HUES6 (cell line): ENCODE results near the gene SYAP1.
"Not testable (repeated sequence)": the region's sequence is repeated elsewhere in the genome, so short reads cannot be mapped to it uniquely, and the experiment has no call there.

ENCODE experiments used
- H3K27ac ChIP-seq: 2 replicates; pipeline ENCODE4 v1.7.0; 2013; ENCODE audit warnings: low read depth, mild to moderate bottlenecking, low read length, inconsistent platforms
- H3K27me3 ChIP-seq: 2 replicates; pipeline ENCODE4 v1.6.1; 2013; ENCODE audit warnings: low read length; ENCODE audit not compliant: control insufficient read depth, insufficient read depth
- H3K36me3 ChIP-seq: 2 replicates; pipeline ENCODE4 v1.6.1; 2013; ENCODE audit warnings: low read length; ENCODE audit not compliant: control insufficient read depth, insufficient read depth
- H3K4me1 ChIP-seq: 2 replicates; pipeline ENCODE4 v1.6.1; 2013; ENCODE audit warnings: low read length; ENCODE audit not compliant: control insufficient read depth, insufficient read depth
- H3K4me3 ChIP-seq: 2 replicates; pipeline ENCODE4 v1.5.1; 2013; ENCODE audit warnings: low read depth, low read length
- H3K9ac ChIP-seq: one replicate; pipeline ENCODE4 v1.6.1; 2013; ENCODE audit warnings: mild to moderate bottlenecking, low read length
- H3K9me3 ChIP-seq: 2 replicates; pipeline ENCODE4 v1.6.1; 2013; ENCODE audit warnings: low read depth, low read length; ENCODE audit not compliant: control insufficient read depth, insufficient read depth

SYAP1 gene

GRCh38 chrX:16754019-16754418 is 34.6 kb downstream of the SYAP1 start:
- no peak overlapping the region for H3K27ac ChIP-seq
- peaks cover 78% of the 10 kb centered on the region for H3K36me3 ChIP-seq
- H3K4me1 ChIP-seq = 0 out of 2 replicates have a peak, but pooled peaks cover 2% of the 10 kb centered on the region

DNA sequence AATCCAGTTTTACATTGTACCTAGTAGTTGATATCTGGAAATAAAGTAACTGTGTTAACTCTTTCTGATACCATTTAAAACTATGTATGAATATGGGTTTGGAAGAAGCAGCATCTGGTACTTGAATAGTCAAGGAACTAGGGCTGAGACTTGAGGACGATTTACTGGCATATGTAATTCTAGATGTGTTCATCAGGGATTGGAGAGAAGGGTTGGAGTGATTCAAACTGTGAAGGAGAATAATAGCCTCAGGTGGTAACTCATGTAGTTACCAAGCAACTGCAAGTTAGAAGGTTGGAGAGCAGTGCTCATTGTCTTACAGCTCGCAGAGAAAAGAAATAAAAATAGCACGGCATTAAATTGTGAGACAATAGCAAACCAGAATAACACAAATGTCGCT is 37.3 kb downstream of the SYAP1 start:
- Histone ChIP-seq H3K4me3 (no peak overlapping the region), H3K36me3 (peaks cover 80% of the 10 kb centered on the region), H3K9me3 (no peaks in the 10 kb centered on the region), H3K9ac (no peak overlapping the region), H3K27ac (0 out of 2 replicates have a peak overlapping the region, but pooled peaks have one; percentile 36), H3K27me3 (no peaks in the 10 kb centered on the region), H3K4me1 (0 out of 2 replicates have a peak, but pooled peaks cover 2% of the 10 kb centered on the region)

More at GRCh38 chrX:16754019-16754418, 34.6 kb downstream of the SYAP1 start:
- H3K4me3 ChIP-seq = no peak overlapping the region
- no peaks in the 10 kb centered on the region for H3K9me3 ChIP-seq
- H3K9ac ChIP-seq = no peak overlapping the region
- no peaks in the 10 kb centered on the region for H3K27me3 ChIP-seq

DNA sequence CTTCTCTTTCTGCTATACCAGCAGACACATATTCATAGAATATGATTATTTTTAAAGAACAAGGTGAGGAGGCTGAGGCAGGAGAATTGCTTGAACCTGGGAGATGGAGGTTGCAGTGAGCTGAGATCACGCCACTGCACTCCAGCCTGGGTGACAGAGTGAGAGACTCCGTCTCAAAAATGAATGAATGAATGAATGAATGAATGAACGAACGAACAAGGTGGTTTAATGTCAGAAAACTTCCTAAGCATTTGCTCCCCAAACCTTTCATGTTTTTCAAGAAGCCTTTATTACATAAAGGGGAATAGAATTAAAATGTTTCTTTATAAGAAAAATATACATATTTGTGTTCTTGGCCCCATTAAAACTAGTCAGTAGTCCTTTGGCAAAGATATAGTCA is 42.1 kb downstream of the SYAP1 start:
- not testable (repeated sequence) for H3K9me3 ChIP-seq, H3K27ac ChIP-seq, H3K4me3 ChIP-seq, H3K9ac ChIP-seq, H3K4me1 ChIP-seq, H3K27me3 ChIP-seq
- H3K36me3 ChIP-seq = peaks cover 44% of the 10 kb centered on the region

DNA sequence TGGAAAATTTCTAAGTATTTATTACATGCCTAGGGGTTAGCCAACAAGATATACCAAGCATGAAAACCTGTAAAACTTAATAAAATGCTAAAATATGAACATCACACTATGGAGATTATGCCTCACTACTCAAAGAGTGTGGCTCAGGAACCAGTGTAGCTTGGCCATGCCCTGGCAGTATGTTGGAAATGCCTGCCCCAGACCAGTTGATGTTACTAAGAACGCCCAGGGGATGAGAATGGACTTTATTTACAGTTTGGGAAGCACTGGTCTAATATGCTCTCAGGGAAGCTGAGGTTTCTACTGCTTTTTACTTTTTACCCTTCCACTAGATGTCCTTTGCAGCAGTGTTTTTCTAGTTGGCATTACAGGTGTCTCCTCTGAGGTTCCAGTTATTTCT is 43.2 kb downstream of the SYAP1 start:
- Histone ChIP-seq H3K27ac (no peak overlapping the region), H3K4me1 (no peaks in the 10 kb centered on the region), H3K36me3 (peaks cover 36% of the 10 kb centered on the region), H3K27me3 (no peaks in the 10 kb centered on the region), H3K4me3 (no peak overlapping the region), H3K9me3 (no peaks in the 10 kb centered on the region), H3K9ac (no peak overlapping the region)

DNA sequence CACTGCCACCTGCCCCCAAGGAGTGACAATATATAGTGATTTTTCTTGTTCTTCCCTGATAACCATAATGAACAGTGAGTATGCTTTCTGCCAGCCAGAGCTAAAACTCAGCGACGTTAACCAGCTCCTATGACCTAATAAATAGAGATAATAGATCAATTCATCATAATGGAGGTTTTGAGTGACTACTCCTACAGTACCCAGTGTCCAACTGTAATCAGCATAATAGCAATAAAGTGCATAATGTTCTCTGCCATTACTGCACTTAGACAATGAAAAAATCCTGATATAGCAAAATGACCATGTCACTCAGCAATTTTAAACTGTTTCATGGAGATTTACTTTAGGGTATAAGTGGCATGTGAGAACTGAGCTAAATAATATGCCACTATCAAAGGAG is 46.2 kb downstream of the SYAP1 start:
- Histone ChIP-seq H3K9me3 (peaks cover 6% of the 10 kb centered on the region), H3K27ac (no peak overlapping the region), H3K27me3 (no peaks in the 10 kb centered on the region), H3K36me3 (peaks cover 11% of the 10 kb centered on the region), H3K9ac (no peak overlapping the region), H3K4me3 (no peak overlapping the region), H3K4me1 (peaks cover under 1% of the 10 kb centered on the region; the same call in 1 of the 2 replicates)

GRCh38 chrX:16770970-16771482 is 51.6 kb downstream of the SYAP1 start:
- no peak overlapping the region for H3K4me3 ChIP-seq
- no peaks in the 10 kb centered on the region for H3K27me3 ChIP-seq
- H3K9me3 ChIP-seq = peaks cover 6% of the 10 kb centered on the region
- H3K9ac ChIP-seq = no peak overlapping the region
- H3K36me3 ChIP-seq = no peaks in the 10 kb centered on the region
- peaks cover 15% of the 10 kb centered on the region for H3K4me1 ChIP-seq
- H3K27ac ChIP-seq = peak overlapping the region; percentile 90

DNA sequence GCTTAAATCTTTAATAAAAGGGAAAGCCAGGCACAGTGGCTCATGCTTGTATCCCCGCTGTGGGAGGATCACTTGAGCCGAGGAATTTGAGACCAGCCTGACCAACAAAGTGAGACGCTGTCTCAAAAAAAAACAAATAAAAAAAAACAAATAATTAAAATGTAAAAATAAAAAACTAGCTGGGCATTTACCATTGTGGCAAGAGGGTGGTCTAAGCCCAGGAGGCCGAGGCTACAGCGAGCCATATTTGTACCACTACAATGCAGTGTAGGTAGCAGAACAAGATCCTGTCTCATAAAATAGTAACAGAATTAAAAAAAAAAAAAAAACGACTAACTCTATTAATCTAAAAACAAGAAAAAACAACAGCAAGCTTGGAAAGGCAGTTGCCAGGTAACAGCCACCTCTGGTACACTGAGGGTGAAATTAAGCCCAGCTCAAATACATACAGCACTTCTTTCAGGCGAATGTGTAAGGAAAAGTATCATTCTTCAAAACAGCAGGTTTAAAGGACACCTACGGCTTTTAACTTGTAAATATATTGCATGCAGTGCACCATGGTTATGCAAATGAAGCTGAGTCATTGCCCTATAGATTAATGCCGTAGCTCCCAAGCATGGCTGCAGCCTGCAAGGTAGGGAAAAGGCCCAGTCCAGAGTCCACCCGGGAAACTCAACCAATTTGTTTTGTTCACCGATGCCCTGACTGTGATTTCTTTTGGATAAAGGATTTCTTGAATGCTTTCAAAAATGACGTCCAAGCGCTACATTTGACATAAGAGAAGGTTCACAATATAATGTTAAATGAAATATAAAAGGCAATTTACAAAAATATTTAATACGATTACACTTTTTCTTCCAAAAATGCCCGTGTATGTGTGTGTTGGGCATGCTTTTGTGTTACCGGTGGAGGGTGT is 52.3 kb downstream of the SYAP1 start:
- Histone ChIP-seq H3K27me3 (no peaks in the 10 kb centered on the region), H3K9ac (peak overlapping the region; percentile 98), H3K36me3 (no peaks in the 10 kb centered on the region), H3K4me1 (peaks cover 15% of the 10 kb centered on the region), H3K27ac (peak overlapping the region; percentile 90), H3K9me3 (peaks cover 6% of the 10 kb centered on the region), H3K4me3 (peak overlapping the region; percentile 10; the same call in 1 of the 2 replicates)

GRCh38 chrX:16772460-16772859 is 53.0 kb downstream of the SYAP1 start:
- Histone ChIP-seq H3K27ac (peak overlapping the region; percentile 90), H3K4me3 (no peak overlapping the region), H3K27me3 (no peaks in the 10 kb centered on the region), H3K9ac (peak overlapping the region; percentile 98), H3K4me1 (peaks cover 15% of the 10 kb centered on the region), H3K36me3 (no peaks in the 10 kb centered on the region), H3K9me3 (peaks cover 6% of the 10 kb centered on the region)

- no peak overlapping the region for H3K27ac ChIP-seq
- H3K9ac ChIP-seq = no peak overlapping the region
- no peaks in the 10 kb centered on the region for H3K9me3 ChIP-seq
- H3K36me3 ChIP-seq = no peaks in the 10 kb centered on the region
- no peak overlapping the region for H3K4me3 ChIP-seq
- H3K27me3 ChIP-seq = no peaks in the 10 kb centered on the region; the same call in 1 of the 2 replicates
- H3K4me1 ChIP-seq = peaks cover 15% of the 10 kb centered on the region
Measured at GRCh38 chrX:16774746-16775145, 55.3 kb downstream of the SYAP1 start.

DNA sequence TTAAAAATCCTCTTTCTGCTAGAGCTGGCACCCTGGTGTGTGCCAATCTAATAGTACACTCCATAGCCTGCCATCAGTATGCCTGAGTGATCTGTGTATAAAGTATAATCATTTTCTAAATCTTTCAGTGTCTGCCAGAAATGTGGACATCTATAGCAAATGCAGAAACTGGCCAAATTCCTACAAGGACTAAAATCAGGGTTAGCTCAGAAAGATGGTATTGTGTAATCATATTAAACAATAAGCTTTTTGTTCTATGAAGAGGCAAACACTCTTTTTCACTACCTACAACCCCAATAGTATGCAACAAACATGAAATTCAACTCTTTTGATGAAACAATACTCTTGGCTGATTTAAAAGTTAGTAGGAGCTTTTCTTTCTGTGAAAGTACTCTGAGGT is 59.1 kb downstream of the SYAP1 start:
- Histone ChIP-seq H3K4me1 (no peaks in the 10 kb centered on the region), H3K4me3 (no peak overlapping the region), H3K27me3 (no peaks in the 10 kb centered on the region; the same call in 1 of the 2 replicates), H3K9ac (no peak overlapping the region), H3K36me3 (no peaks in the 10 kb centered on the region), H3K27ac (no peak overlapping the region), H3K9me3 (no peaks in the 10 kb centered on the region)

- Histone ChIP-seq H3K27me3 (no peaks in the 10 kb centered on the region; the same call in 1 of the 2 replicates), H3K9ac (no peak overlapping the region), H3K27ac (no peak overlapping the region)
Measured at GRCh38 chrX:16778993-16779392, 59.6 kb downstream of the SYAP1 start.

More at GRCh38 chrX:16778993-16779392, 59.6 kb downstream of the SYAP1 start:
- no peaks in the 10 kb centered on the region for H3K4me1 ChIP-seq
- H3K9me3 ChIP-seq = no peaks in the 10 kb centered on the region
- H3K4me3 ChIP-seq = no peak overlapping the region
- no peaks in the 10 kb centered on the region for H3K36me3 ChIP-seq
